Natural killer cell (primary cell): ENCODE data around the gene TTLL12. TPM values are rescaled to one million over a fixed set of nuclear protein-coding genes. Genes with fewer than 3 reads are reported as not detected.

Source experiments
- ATAC-seq, 3 donors: fragments of 150-1000 bp in 2 of 3; fragments of 200-7000 bp in 1 of 3; cut with Tn5 transposase; 1 replicate in 1 of 3; 2 replicates in 2 of 3; pipeline ENCODE4 v1.10.0; 2021; ENCODE audit warnings: mild to moderate bottlenecking in 2 of 3, moderate library complexity in 2 of 3
- DNase-seq, 2 donors: peaks; one replicate each; pipeline versions ENCODE4 v3.0.0 to v3.0.0-alpha.2; 2013 to 2021; ENCODE audit warnings: mixed read lengths in 1 of 2
- H3K27ac ChIP-seq: one replicate; pipeline ENCODE4 v1.5.1; 2013; ENCODE audit warnings: mild to moderate bottlenecking, low read length
- H3K27me3 ChIP-seq: one replicate; pipeline ENCODE4 v1.6.1; 2013; ENCODE audit warnings: low read length; ENCODE audit not compliant: control insufficient read depth, insufficient read depth
- H3K36me3 ChIP-seq: one replicate; pipeline ENCODE4 v1.6.1; 2013; ENCODE audit warnings: low read length; ENCODE audit not compliant: control insufficient read depth, insufficient read depth
- H3K4me1 ChIP-seq: one replicate; pipeline ENCODE4 v1.6.1; 2013; ENCODE audit warnings: low read length; ENCODE audit not compliant: control insufficient read depth, insufficient read depth
- H3K4me3 ChIP-seq: one replicate; pipeline ENCODE4 v1.5.1; 2013; ENCODE audit warnings: low read length
- H3K9me3 ChIP-seq: one replicate; pipeline ENCODE4 v1.6.1; 2013; ENCODE audit warnings: low read length; ENCODE audit not compliant: control insufficient read depth, insufficient read depth
- H3K27ac Mint-ChIP-seq, 2 donors: one replicate each; pipeline ENCODE4 v1.8.0; 2022; ENCODE audit warnings: mild to moderate bottlenecking in 2 of 2, mixed read lengths in 2 of 2, moderate library complexity in 1 of 2
- H3K27me3 Mint-ChIP-seq, 2 donors: one replicate each; pipeline ENCODE4 v1.8.0; 2022; ENCODE audit warnings: low read depth in 2 of 2, mixed read lengths in 2 of 2
- H3K36me3 Mint-ChIP-seq: one replicate; pipeline ENCODE4 v1.8.0; 2022; ENCODE audit warnings: mixed read lengths
- H3K4me1 Mint-ChIP-seq, 2 donors: one replicate each; pipeline ENCODE4 v1.8.0; 2022; ENCODE audit warnings: mixed read lengths in 2 of 2
- H3K4me3 Mint-ChIP-seq: one replicate; pipeline ENCODE4 v1.8.0; 2022; ENCODE audit warnings: mild to moderate bottlenecking, moderate library complexity, mixed read lengths
- H3K9me3 Mint-ChIP-seq, 2 donors: one replicate each; pipeline ENCODE4 v1.8.0; 2022; ENCODE audit warnings: mixed read lengths in 2 of 2
- WGBS: methylation state at CpG from one replicate; pipeline ENCODE4 v1.1.7; 2013; ENCODE audit warnings: missing lambda C conversion rate; ENCODE audit not compliant: insufficient coverage; 5-methylcytosine and 5-hydroxymethylcytosine counted together
- intact Hi-C: fragments of 100-400 bp; cut with micrococcal nuclease; formaldehyde crosslinking; loops from one replicate; pipeline ENCODE4 v1.14.2; 2022
- total RNA-seq, 4 donors: library from RNA; stranded (reverse); fragments of 120-200 nt in 1 of 4; gene quantifications; one replicate each; pipeline versions ENCODE4 v1.2.3 to v1.2.4, GENCODE V29; 2013 to 2022
- TF ChIP-seq, protein P1 (sequence below): fragments of 200-600 bp; IDR thresholded peaks from one replicate; pipeline ENCODE4 v1.8.0; 2022; ENCODE audit warnings: antibody characterized with exemption

TTLL12 gene
- total RNA-seq, 3 donors from 2014 or later (not counting 1 experiment from before 2014, with no cell fraction given), result 9.3 to 15.5 (median 13.7) TPM

GRCh38 chr22:43198936-43199335 is 12.0 kb upstream of the TTLL12 start:
- Histone ChIP-seq H3K9me3 (no peaks in the 10 kb centered on the region), H3K27ac (no peak overlapping the region), H3K36me3 (no peaks in the 10 kb centered on the region), H3K27me3 (no peaks in the 10 kb centered on the region), H3K4me1 (no peaks in the 10 kb centered on the region), H3K4me3 (no peak overlapping the region)
- DNase-seq (no peak), ATAC-seq (no peak)
- Mint-ChIP-seq H3K9me3 (no peaks in the 10 kb centered on the region), H3K36me3 (no peaks in the 10 kb centered on the region), H3K27ac (no peak overlapping the region), H3K27me3 (peaks cover 14 to 15% of the 10 kb centered on the region in 2 donors), H3K4me3 (no peak overlapping the region), H3K4me1 (no peaks in the 10 kb centered on the region)
- TF ChIP-seq, protein P1, sequence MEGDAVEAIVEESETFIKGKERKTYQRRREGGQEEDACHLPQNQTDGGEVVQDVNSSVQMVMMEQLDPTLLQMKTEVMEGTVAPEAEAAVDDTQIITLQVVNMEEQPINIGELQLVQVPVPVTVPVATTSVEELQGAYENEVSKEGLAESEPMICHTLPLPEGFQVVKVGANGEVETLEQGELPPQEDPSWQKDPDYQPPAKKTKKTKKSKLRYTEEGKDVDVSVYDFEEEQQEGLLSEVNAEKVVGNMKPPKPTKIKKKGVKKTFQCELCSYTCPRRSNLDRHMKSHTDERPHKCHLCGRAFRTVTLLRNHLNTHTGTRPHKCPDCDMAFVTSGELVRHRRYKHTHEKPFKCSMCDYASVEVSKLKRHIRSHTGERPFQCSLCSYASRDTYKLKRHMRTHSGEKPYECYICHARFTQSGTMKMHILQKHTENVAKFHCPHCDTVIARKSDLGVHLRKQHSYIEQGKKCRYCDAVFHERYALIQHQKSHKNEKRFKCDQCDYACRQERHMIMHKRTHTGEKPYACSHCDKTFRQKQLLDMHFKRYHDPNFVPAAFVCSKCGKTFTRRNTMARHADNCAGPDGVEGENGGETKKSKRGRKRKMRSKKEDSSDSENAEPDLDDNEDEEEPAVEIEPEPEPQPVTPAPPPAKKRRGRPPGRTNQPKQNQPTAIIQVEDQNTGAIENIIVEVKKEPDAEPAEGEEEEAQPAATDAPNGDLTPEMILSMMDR, result no peak
- intact Hi-C loops, result no loop called here
- 88% methylated on average over 9 of the region's 9 CpGs for WGBS

DNA sequence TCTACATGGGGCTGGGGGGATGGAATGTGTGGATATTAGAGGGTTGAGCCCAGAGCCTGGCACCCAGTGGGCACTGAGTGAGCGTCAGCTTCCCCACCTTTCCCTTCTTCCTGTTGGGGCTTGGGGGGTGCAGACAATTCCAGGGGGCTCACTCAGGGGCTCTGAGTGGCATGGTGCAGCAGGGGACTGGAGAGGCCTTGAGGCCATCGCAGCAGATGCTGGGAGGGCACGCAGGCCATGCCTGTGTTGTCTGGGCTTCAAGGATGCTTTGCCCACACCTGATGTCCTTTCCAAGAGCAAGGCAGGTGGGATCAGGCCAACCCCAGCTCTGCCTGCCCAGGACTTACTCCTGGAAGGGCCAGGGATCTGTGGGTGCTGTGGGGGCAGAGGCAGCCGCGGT is 11.2 kb upstream of the TTLL12 start:
- no peak overlapping the region for H3K4me3 ChIP-seq
- ATAC-seq (no peak), DNase-seq (no peak)
- Mint-ChIP-seq H3K4me1 (no peaks in the 10 kb centered on the region), H3K4me3 (no peak overlapping the region), H3K27ac (no peak overlapping the region), H3K27me3 (peaks cover 14 to 15% of the 10 kb centered on the region in 2 donors), H3K9me3 (no peaks in the 10 kb centered on the region), H3K36me3 (no peaks in the 10 kb centered on the region)
- H3K27me3 ChIP-seq, result no peaks in the 10 kb centered on the region
- no peaks in the 10 kb centered on the region for H3K36me3 ChIP-seq
- H3K9me3 ChIP-seq, result no peaks in the 10 kb centered on the region
- intact Hi-C loops, result no loop called here
- WGBS, result 88% methylated on average over 5 of the region's 5 CpGs
- TF ChIP-seq, protein P1, result no peak
- H3K27ac ChIP-seq, result no peak overlapping the region
- no peaks in the 10 kb centered on the region for H3K4me1 ChIP-seq

GRCh38 chr22:43197271-43197941 is 10.5 kb upstream of the TTLL12 start:
- H3K36me3 Mint-ChIP-seq, result no peaks in the 10 kb centered on the region
- intact Hi-C loops, result no loop called here
- Histone ChIP-seq H3K9me3 (no peaks in the 10 kb centered on the region), H3K4me1 (no peaks in the 10 kb centered on the region), H3K36me3 (no peaks in the 10 kb centered on the region), H3K27me3 (no peaks in the 10 kb centered on the region), H3K4me3 (no peak overlapping the region), H3K27ac (no peak overlapping the region)
- ATAC-seq, result no peak
- H3K27me3 Mint-ChIP-seq, result peaks cover 14 to 15% of the 10 kb centered on the region in 2 donors
- DNase-seq, result no peak
- no peak overlapping the region for H3K27ac Mint-ChIP-seq
- TF ChIP-seq, protein P1, result no peak
- H3K4me1 Mint-ChIP-seq, result no peaks in the 10 kb centered on the region
- no peak overlapping the region for H3K4me3 Mint-ChIP-seq
- WGBS, result 72% methylated on average over 20 of the region's 22 CpGs
- H3K9me3 Mint-ChIP-seq, result no peaks in the 10 kb centered on the region

- Histone ChIP-seq H3K4me1 (peaks cover 5% of the 10 kb centered on the region), H3K4me3 (no peak overlapping the region), H3K36me3 (no peaks in the 10 kb centered on the region), H3K9me3 (no peaks in the 10 kb centered on the region), H3K27ac (no peak overlapping the region), H3K27me3 (no peaks in the 10 kb centered on the region)
- DNase-seq (no peak), ATAC-seq (no peak)
- H3K36me3 Mint-ChIP-seq, result no peaks in the 10 kb centered on the region
- peaks cover 0 to 6% of the 10 kb centered on the region in 2 donors for H3K4me1 Mint-ChIP-seq
- peaks cover 2 to 9% of the 10 kb centered on the region in 2 donors for H3K27me3 Mint-ChIP-seq
- no peak overlapping the region for H3K4me3 Mint-ChIP-seq
- no peaks in the 10 kb centered on the region for H3K9me3 Mint-ChIP-seq
- TF ChIP-seq, protein P1, result no peak
- no peak overlapping the region for H3K27ac Mint-ChIP-seq
- intact Hi-C loops, result no loop called here
Measured at GRCh38 chr22:43191831-43192230, 4.9 kb upstream of the TTLL12 start.
